ENCODE measurements around the gene PYGM. TPM values are rescaled to one million over a fixed set of nuclear protein-coding genes. Genes with fewer than 3 reads are reported as not detected.

Gene PYGM
- total and polyA plus RNA-seq, 2 of the 13 experiments (the other 11 are each of a cell fraction or from before 2014, with no cell fraction given) = 0.11 to 0.12 TPM

DNA sequence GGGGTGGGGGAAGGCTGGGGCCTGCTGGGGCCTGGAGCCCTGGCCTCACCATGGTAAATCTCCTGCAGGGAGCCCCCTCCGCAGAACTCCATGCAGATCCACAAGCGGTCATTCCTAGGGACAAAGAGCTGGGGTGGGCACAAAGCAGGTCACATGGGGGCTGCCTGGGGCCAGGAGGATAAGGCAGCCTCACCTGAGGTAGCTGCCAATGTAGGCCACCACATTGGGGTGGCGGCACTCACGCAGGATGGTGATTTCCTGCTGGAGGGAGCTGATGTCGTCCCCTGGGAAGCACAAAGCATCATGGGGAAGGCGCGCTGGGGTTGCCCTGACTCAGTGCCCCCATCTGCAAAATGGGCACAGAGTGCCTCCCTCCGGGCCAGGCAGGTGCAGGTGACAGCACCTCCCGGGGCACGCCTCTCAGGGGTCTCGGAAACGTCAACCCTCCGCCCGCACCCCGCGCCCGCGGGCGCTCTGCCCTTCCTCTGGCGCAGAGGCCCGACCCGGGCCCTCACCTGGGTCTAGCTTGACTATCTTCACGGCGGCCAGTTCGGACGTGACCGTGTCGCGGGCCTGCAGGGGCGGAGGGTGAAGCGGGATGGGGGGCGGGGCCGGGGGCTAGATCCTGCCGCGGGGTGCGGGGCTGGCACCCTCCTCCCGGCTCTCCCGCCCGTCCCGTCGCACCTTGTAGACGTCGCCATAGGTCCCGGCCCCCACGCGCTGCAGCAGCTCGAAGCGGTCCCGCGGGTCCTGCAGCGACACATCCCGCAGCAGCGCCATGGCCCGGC is 42.8 kb upstream of the PYGM start (continued):
- TF ChIP-seq, protein P1, sequence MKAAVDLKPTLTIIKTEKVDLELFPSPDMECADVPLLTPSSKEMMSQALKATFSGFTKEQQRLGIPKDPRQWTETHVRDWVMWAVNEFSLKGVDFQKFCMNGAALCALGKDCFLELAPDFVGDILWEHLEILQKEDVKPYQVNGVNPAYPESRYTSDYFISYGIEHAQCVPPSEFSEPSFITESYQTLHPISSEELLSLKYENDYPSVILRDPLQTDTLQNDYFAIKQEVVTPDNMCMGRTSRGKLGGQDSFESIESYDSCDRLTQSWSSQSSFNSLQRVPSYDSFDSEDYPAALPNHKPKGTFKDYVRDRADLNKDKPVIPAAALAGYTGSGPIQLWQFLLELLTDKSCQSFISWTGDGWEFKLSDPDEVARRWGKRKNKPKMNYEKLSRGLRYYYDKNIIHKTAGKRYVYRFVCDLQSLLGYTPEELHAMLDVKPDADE (CRISPR knock-in tag; IDR thresholded peaks at IDR 0.05) = no peak

DNA sequence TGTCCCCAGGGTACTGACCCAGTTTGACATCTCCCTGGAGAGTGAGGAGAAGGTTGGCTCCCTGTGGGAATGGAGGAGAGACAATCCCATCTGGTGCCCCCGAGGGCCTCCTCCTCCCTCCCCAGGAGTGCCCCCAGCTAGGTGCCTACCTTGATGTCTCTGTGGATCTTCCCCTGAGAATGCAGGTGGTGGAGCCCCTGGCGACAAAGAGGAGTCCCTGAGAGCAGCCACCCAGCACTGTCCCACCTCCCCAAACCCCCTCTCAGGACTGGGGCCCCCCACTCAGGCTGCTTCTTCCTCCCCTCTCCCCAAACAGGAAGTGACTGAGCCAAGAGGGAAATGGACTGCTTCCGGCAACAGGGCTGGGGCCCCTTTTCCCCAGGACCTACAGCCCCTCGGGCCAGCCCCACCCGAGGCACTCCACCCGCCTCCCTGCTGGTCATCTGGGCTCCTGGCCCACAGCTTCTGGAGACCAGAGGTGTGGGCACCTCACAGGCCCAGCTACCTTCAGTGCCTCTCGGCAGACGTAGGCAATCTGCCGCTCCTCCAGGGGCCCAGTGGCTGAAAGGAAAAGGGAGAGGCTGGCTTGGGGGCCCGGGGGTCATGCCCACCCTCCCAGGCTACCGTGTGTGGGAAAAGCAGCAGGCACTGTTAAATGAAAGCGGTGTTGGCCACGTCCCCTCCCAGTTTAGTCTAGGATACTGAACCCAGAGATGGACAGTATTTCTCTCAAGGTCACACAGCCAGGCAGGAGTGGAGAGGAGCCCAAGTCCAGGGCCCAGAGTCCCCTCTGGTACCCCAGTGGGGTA is 42.0 kb upstream of the PYGM start:
- ChIA-PET POLR2A (interaction anchor here (2.3 to 3.2 kb wide), 2 partner anchors 23 to 42 kb away, joined by 5 to 19 read pairs; partner anchors contain the start of genes CDC42BPG and SF1), CTCF (ENCODE audit: low intra/inter-chr PET ratio, low total read pairs) (no interaction called here)
- Histone ChIP-seq H3K79me2 (ENCODE audit: insufficient read depth, low read length) (no peaks in the 10 kb centered on the region), H3K9me3 (ENCODE audit: low read length) (no peaks in the 10 kb centered on the region), H3K27ac (ENCODE audit: extremely low read length, insufficient read depth, low read length) (no peak overlapping the region), H3K4me1 (ENCODE audit: insufficient read depth, low read length) (peaks cover 56% of the 10 kb centered on the region), H3K27me3 (ENCODE audit: control insufficient read depth in 1 of 2, insufficient read depth in 2 of 2, low read length in 2 of 2) (no peaks in the 10 kb centered on the region), H3K9ac (ENCODE audit: insufficient read depth, low read depth, low read length) (peak overlapping the region; percentile 25; the same call in 1 of the 2 replicates), H3K36me3 (replicated peaks in 1 of 2; ENCODE audit: control insufficient read depth in 1 of 2, insufficient read depth in 2 of 2, low read length in 2 of 2) (peaks cover 5 to 19% of the 10 kb centered on the region in 2 experiments; a peak in 3 of 5 replicates), H3K4me2 (ENCODE audit: low read depth, low read length) (peak overlapping the region; percentile 75), H4K20me1 (ENCODE audit: insufficient read depth, low read length) (no peaks in the 10 kb centered on the region), H3K4me3 (replicated peaks in 1 of 3; ENCODE audit: insufficient read depth in 1 of 3, low read depth in 2 of 3, low read length in 3 of 3) (peak overlapping the region in 1 of 3 experiments; percentile 72; a peak in 1 of 6 replicates), H2AFZ (ENCODE audit: low read length) (no peak overlapping the region)
- ATAC-seq (no peak), FAIRE-seq (no peak), DNase-seq (ENCODE audit: low spot score) (no peak)
- 52% methylated on average over 4 of the region's 13 CpGs for WGBS (ENCODE audit: low lambda C conversion rate)
- in situ Hi-C loops (cut with HindIII; ENCODE audit: extremely low pct_ligation_motif_present, low pct_unique_long_range_greater_than_20kb) (loop anchor here (5.0 kb wide), 1 partner anchor 41 kb away; the partner anchor contains the start of gene CDC42BPG), intact Hi-C loops (cut with micrococcal nuclease; ENCODE audit: unreplicated experiment) (loop anchor here (2.0 to 5.0 kb wide), 2 partner anchors 23 to 46 kb away; partner anchors contain the start of gene SF1)
- BruUV-seq (replicated peaks) = no TSS peak
- TF ChIP-seq ZFP82 (CRISPR knock-in tag; IDR thresholded peaks at IDR 0.05; ENCODE audit: borderline replicate concordance) (no peak), ZMYM3 (CRISPR knock-in tag; IDR thresholded peaks at IDR 0.05) (0 out of 2 replicates have a peak, but pooled peaks have one; percentile 8), ZNF768 (CRISPR knock-in tag; IDR thresholded peaks at IDR 0.05) (peak; percentile 93), NR3C1 (CRISPR knock-in tag; IDR thresholded peaks at IDR 0.05) (no peak), HNRNPL (IDR thresholded peaks at IDR 0.05; ENCODE audit: low read depth, low read length) (no peak), ZNF292 (CRISPR knock-in tag; IDR thresholded peaks at IDR 0.05; ENCODE audit: borderline replicate concordance, low read depth) (no peak), NFE2 (CRISPR knock-in tag; IDR thresholded peaks at IDR 0.05) (no peak), ZNF138 (CRISPR knock-in tag; IDR thresholded peaks at IDR 0.05; ENCODE audit: low read depth) (no peak), ZNF484 (CRISPR knock-in tag; IDR thresholded peaks at IDR 0.05; ENCODE audit: borderline replicate concordance, low read depth) (no peak), GABPB1 (CRISPR knock-in tag; IDR thresholded peaks at IDR 0.05) (peak; percentile 47; the same call in 1 of the 2 replicates), ZNF841 (CRISPR knock-in tag; IDR thresholded peaks at IDR 0.05; ENCODE audit: borderline replicate concordance) (no peak), DR1 (CRISPR knock-in tag; IDR thresholded peaks at IDR 0.05) (no peak), ZNF12 (CRISPR knock-in tag; IDR thresholded peaks at IDR 0.05) (no peak), ELF3 (CRISPR knock-in tag; IDR thresholded peaks at IDR 0.05) (no peak), PTBP1 (IDR thresholded peaks at IDR 0.05; ENCODE audit: low read depth, low read length, poor library complexity, severe bottlenecking) (no peak), POGZ (CRISPR knock-in tag; IDR thresholded peaks at IDR 0.05) (no peak)
- TF ChIP-seq, protein P2, sequence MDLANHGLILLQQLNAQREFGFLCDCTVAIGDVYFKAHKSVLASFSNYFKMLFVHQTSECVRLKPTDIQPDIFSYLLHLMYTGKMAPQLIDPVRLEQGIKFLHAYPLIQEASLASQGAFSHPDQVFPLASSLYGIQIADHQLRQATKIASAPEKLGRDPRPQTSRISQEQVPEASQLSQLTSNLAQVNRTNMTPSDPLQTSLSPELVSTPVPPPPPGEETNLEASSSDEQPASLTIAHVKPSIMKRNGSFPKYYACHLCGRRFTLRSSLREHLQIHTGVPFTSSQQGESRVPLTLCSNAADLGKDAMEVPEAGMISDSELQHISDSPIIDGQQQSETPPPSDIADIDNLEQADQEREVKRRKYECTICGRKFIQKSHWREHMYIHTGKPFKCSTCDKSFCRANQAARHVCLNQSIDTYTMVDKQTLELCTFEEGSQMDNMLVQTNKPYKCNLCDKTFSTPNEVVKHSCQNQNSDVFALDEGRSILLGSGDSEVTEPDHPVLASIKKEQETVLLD (CRISPR knock-in tag; IDR thresholded peaks at IDR 0.05; ENCODE audit: low read depth) = no peak
- TF ChIP-seq, protein P3, sequence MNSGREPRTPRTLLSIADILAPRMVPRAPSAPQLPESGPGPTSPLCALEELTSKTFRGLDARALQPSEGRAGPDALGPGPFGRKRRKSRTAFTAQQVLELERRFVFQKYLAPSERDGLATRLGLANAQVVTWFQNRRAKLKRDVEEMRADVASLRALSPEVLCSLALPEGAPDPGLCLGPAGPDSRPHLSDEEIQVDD (CRISPR knock-in tag; IDR thresholded peaks at IDR 0.05; ENCODE audit: borderline replicate concordance) = no peak

All from HepG2 (cell line).